Sciatic nerve (tissue), 2 donors: ENCODE data around the gene SMC5. TPM values are rescaled to one million over a fixed set of nuclear protein-coding genes. Genes with fewer than 3 reads are reported as not detected.

Experiments used
- ATAC-seq: fragments of 200-7000 bp; cut with Tn5 transposase; one replicate; pipeline ENCODE4 v1.9.1; 2020; ENCODE audit warnings: mild to moderate bottlenecking, moderate library complexity
- DNase-seq: peaks from one replicate; pipeline ENCODE4 v3.0.0-alpha.2; 2020; ENCODE audit warnings: low spot score
- intact Hi-C: fragments of 100-400 bp; cut with DNase I; formaldehyde crosslinking; loops from one replicate; pipeline ENCODE4 v1.14.2; 2022
- total RNA-seq: library from RNA; stranded (reverse); fragmentation: NEBNext Ultra II Directional; extraction: Animal tissue kit (Norgen Biotek cat#: 25700); gene quantifications from one replicate; pipeline ENCODE4 v1.2.1, GENCODE V29; 2021
- donor health status: DM: no; HTN: no; CAD: no.
- donor health status: DM: no; HTN: no; CAD: no.

SMC5 gene
- total RNA-seq, 1 donor from 2014 or later: 52.9 TPM

DNA sequence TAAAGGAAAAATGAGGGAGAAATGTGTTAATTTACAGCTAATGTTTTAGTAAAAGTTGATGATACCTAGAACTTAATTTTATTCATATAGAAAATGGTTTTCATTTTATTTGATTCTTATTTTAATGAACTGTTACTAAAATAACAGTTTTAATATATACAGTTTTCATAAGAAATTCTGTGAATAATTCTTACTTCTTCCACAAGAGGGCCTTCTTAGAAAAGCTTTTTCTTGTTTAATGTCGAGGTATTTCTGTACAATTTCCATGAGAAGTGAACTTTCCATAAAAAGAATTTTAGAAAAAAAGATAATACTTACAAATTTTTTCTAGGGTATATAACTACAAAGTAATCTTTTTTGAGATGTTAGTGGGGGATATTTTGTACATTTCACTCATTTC lies 81.8 kb downstream of the SMC5 start:
- ATAC-seq: no peak
- intact Hi-C loops: loop anchor here (5.0 kb wide), 1 partner anchor 262 kb away; no protein-coding TSS in a partner anchor
- no peak for DNase-seq

DNA sequence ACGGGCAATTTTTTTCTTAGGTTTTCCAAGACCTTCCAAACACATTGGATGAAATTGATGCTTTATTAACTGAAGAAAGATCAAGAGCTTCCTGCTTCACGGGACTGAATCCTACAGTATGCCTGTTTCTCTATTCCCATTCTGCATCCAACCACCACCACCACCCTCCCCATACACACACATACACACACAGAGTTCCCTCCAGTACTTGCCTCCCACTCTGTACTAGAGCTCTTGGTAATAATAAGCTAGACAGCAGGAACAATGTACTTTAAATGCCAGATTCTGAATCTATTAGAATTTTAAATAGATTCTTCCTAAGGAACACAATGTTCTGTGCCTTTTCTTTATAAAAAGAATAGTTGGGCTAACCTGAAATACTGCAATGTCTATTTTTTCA lies 88.3 kb downstream of the SMC5 start:
- no peak for DNase-seq
- peak; percentile 77 for ATAC-seq
- intact Hi-C loops: no loop called here

GRCh38 chr9:70352356-70352755 lies 93.6 kb downstream of the SMC5 start:
- ATAC-seq (no peak), DNase-seq (no peak)
- intact Hi-C loops: loop anchor here (10.0 kb wide), 1 partner anchor 52 kb away; no protein-coding TSS in a partner anchor

GRCh38 chr9:70352802-70353201 lies 94.0 kb downstream of the SMC5 start:
- no peak for DNase-seq
- ATAC-seq: peak; percentile 70
- intact Hi-C loops: loop anchor here (10.0 kb wide), 1 partner anchor 52 kb away; no protein-coding TSS in a partner anchor

DNA sequence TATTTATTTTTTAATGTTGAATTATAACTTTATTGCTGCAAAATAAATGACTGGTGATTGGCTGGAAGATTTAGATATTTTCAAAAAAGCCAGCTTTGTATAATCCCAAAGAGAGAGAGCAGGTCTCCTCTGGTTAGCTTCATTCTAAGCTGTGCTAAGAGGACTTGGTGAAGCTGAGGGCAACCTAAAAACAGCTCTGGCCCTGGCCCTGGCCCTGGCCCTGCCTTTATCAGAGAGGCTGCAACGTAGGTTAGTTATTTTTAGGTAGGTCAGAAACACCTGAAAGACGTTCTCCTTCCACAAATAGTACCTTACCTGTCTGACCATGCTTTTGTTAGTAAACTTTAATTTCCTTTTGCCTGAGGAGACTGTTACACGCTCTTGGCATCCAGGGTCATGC lies 97.0 kb downstream of the SMC5 start:
- DNase-seq: no peak
- ATAC-seq: no peak
- intact Hi-C loops: loop anchor here (10.0 kb wide), 1 partner anchor 49 kb away; no protein-coding TSS in a partner anchor

- intact Hi-C loops: no loop called here
- ATAC-seq: no peak
- DNase-seq: no peak
These were observed 104.2 kb downstream of the SMC5 start for GRCh38 chr9:70362952-70363351.

GRCh38 chr9:70363760-70364159 lies 105.0 kb downstream of the SMC5 start:
- ATAC-seq (no peak), DNase-seq (no peak)
- intact Hi-C loops: no loop called here

DNA sequence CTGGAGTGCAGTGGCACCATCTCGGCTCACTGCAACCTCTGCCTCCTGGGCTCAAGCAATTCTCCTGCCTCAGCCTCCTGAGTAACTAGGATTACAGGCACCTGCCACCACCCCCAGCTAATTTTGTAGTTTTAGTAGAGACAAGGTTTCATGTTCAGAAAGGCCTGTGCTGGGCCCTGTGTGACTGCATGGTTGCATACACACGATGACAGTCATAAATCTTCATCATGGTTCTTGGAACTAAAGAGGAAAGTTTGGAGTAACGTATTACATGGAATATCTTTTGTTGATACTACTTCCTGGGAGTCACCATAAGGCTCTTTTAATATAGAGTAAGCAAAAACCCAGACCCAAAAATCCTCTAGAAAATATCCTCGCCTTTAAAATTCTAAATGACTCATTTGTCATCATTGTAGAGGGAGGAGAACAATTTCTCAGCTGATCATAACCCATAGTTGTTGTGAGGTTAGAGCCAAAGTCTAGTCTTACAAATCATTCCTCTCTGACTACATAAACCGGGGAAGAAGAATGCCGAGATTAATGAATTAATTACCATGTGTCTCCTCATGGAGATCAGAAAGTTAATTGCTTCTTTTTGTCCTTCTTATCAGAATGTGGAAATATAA lies 108.6 kb downstream of the SMC5 start:
- intact Hi-C loops: no loop called here
- DNase-seq (no peak), ATAC-seq (no peak)

DNA sequence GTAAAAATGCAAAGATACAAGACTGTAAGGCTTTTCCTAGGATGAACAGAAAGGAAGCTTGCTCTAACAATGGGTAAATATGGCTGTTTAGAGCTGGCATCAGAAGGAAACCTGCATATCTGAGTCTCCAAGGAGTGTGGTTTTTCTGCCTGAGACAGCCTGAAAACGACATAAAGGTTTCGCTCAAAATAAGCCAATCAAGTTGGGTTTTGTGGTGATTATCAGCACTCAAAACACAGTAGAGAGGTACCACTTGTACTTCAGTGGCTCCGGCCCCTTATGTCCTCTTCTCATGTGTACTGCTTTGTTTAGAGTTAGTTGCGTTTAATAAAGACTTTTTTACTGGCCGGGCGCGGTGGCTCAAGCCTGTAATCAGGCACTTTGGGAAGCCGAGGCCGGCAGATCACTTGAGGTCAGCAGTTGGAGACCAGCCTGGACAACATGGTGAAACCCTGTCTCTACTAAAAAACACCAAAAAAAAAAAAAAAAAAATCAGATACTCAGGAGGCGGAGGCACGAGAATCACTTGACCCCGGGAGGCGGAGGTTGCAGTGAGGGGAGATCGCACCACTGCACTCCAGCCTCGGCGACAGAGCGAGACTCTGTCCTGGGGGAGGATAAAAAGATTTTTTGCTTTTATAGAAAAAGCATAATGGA lies 116.3 kb downstream of the SMC5 start:
- no peak for DNase-seq
- intact Hi-C loops: no loop called here
- ATAC-seq: no peak

DNA sequence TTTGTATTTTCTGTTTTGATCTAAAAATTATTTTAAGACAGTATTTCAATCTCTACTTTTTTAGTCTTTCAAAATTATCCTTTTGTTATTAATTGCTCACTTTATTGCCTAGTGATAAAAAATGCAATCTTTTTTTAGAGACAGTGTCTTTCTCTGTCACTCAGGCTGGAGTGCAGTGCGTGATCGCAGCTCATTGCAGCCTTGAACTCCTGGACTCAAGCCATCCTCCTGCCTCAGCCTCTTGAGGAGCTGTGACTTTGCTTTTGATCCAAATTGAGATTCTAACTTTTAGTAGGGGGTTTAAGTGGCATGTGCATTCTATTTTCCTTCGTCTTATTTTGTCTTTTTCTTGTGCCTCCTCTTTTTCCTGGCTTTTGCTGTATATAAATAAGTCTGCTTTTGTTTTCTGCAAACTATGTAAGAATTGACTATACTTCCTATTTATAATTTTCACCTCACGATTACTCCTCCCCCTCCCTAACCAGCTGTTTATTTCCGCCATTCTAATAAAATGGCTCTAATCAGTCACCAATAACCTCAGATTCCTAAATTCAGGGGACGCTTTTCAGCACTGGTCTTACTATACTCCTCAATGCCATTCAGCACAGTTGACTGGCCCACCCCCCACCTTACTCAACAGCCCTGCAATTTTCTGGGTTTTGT lies 123.4 kb downstream of the SMC5 start:
- intact Hi-C loops: no loop called here
- DNase-seq (no peak), ATAC-seq (peak; percentile 13)

- ATAC-seq (peak; percentile 47), DNase-seq (no peak)
- intact Hi-C loops: no loop called here
These were observed 124.2 kb downstream of the SMC5 start for GRCh38 chr9:70382709-70383605.

DNA sequence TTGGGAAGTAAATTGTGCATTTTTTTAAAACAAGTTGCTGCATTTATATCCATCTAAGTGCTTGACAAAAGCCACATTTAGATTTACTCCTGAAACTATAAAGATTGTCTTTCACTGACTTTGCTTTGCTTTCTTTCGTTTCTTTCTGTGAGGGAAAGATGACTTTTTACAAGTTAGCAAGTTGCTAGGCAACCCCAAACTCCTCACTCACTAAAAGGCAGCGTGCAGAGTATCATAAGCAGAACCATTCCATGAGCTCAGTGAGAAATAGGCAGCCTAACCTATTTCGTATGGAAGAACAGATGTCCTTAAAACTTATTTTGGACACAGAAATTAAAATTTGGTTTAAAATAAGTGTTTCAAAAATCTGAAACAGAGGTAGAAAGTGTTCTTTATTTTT lies 126.6 kb downstream of the SMC5 start:
- intact Hi-C loops: no loop called here
- DNase-seq: no peak
- ATAC-seq: no peak

GRCh38 chr9:70387663-70388062 lies 128.9 kb downstream of the SMC5 start:
- DNase-seq: no peak
- no peak for ATAC-seq
- intact Hi-C loops: no loop called here

DNA sequence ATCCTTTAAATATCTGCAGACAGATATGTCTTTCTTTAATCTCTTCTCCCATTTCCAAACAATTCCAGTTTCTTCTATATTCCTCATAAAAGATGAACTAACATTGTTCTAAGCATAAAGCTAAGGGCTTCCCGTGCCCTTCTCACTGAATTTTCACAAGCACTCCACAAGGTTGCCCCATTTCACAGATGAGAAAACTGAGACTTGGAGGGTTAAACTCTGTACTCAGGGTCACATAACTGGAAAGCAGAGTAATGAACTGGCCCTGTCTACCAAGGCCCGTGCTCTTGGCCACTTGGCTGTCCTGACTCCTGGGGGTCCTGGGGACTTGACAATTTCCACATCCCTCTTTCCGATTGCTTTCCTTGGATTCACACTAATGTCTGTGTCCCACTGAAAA lies 130.4 kb downstream of the SMC5 start:
- intact Hi-C loops: no loop called here
- ATAC-seq (peak; percentile 3), DNase-seq (no peak)

DNA sequence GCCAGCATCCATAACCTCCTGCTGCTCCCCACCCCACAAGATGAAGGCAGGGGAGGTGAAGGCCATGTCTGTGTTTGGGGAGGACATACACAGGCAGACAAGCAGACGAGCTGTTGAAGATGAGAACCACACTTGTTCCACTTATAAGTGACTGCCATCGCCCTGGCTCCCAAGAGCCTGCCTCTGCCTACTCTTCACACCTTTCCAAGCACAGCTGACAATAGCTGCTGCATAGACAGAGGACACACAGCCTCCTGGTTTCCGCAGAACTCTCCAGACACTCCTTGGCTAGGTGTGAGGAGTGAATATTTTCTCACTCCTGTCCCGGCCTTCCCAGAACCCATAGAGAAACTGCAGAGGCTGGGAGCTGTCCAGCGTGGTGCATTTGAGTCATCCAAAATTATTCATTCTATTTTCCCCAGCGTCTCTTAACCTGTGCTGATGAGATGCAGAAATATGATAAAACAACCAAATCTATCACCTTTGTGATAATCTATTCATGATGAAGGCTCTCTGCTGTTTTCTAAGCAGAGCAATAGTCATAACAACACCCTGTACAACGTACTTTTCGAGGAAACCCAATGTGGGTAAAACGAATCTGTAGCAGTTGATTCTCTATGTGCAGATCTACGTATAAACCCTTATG lies 131.0 kb downstream of the SMC5 start:
- DNase-seq: no peak
- ATAC-seq: peak; percentile 51
- intact Hi-C loops: no loop called here

GRCh38 chr9:70390933-70391341 lies 132.2 kb downstream of the SMC5 start:
- intact Hi-C loops: no loop called here
- DNase-seq (no peak), ATAC-seq (no peak)

DNA sequence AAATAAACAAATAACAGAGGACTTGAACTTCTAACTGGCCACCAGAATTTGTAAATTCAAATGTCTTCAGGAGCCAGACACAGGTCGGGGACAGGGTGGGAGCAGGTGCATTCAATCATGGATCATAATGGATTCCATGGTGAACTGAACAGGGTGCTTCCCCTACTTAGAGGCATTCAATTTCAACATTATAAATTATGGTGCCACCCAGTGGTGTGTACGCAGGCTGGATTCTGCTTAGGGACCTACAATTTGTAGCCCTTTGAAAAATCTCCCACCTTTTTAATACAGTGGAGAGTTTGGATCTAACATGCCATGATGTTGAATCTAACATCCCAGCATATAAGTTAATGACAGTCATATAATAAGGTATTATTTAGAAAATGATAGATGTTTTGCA lies 133.4 kb downstream of the SMC5 start:
- intact Hi-C loops: no loop called here
- peak; percentile 13 for ATAC-seq

DNA sequence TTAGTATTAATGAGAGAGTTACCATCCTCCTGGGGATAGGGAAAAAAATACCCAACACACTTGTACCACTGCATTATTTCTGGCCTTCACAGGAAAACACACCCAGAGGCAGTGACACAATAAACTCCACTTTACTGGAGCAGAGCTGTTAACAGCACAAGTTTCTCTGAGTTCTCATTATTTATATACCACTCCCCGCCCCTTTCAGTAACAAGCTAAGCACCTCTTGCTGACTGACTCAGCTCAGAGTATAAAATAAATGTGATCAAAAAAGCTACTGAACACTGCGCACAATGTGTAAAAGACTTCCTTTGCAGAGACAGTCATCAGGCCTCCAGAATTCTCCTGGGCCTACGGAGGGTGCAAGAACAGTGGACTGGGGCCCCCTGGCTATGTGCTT lies 134.1 kb downstream of the SMC5 start:
- no peak for DNase-seq
- intact Hi-C loops: no loop called here
- ATAC-seq: no peak

More for the DNA sequence above, 133.4 kb downstream of the SMC5 start:
- no peak for DNase-seq

GRCh38 chr9:70395652-70396051 lies 136.9 kb downstream of the SMC5 start:
- DNase-seq: no peak
- intact Hi-C loops: no loop called here
- no peak for ATAC-seq
